Head of caudate nucleus (tissue), 42 donors: ENCODE results near the gene UCP3.

ENCODE experiments used
- DNase-seq, 42 donors: peaks; one replicate each; pipeline versions ENCODE4 v3.0.0 to v3.0.0-alpha.2; 2020 to 2021; ENCODE audit warnings: mixed read lengths in 7 of 42
- intact Hi-C: fragments of 100-400 bp; cut with DNase I; formaldehyde crosslinking; loops from one replicate; pipeline ENCODE4 v1.15.0; 2022

UCP3 gene, protein sequence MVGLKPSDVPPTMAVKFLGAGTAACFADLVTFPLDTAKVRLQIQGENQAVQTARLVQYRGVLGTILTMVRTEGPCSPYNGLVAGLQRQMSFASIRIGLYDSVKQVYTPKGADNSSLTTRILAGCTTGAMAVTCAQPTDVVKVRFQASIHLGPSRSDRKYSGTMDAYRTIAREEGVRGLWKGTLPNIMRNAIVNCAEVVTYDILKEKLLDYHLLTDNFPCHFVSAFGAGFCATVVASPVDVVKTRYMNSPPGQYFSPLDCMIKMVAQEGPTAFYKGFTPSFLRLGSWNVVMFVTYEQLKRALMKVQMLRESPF

DNA sequence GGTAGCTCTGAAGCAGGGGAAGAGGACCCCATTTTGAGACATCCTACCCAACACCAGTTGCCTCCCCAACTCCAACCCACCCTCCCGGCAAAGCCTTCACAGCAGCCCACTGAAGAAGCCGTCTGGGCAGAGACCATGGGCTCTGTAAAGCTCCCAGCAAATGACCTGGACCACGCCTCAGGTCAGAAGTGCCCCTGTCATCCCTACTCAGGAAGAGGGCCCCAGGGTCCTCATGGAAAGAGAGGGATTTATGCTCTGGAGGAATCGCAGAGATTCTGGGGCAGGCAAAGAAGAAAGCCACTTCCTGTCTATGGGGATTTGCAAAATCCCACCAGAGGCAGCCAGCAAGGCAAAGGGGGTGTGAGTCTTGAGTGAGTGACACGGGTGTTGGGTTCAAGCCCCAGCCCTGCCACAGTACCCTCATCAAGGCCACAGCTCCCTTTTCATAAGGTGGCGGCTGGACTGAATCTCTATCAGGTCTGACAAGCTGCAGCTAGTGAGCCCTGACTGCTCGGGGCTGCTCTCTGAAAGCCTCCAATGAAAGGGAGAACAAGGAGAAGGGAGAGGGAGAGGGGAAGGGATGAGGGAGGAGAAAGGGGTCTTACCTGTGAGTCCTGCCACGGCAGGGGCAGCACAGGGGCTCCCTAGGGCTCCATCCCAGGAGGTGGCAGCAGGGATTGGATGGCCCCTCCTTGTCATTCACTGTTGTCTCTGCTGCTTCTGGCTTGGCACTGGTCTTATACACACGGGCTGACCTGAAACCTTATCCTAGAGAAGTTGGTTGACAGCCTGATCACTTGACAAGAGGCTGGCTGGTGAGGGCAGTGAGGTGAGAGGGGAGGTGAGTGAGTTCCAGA is at the start of gene UCP3:
Gene UCP3, minus strand, starts transcription at position 713 of the 857 bp plus-strand sequence. CDS start 2,043 bp downstream, outside the sequence.
- intact Hi-C loops, result no loop called here
- DNase-seq, result peak in 1 of 42 donors; percentile 36

GRCh38 chr11:74057249-74058151 is 48.6 kb upstream of the UCP3 start:
- intact Hi-C loops, result no loop called here
- no peak for DNase-seq

DNA sequence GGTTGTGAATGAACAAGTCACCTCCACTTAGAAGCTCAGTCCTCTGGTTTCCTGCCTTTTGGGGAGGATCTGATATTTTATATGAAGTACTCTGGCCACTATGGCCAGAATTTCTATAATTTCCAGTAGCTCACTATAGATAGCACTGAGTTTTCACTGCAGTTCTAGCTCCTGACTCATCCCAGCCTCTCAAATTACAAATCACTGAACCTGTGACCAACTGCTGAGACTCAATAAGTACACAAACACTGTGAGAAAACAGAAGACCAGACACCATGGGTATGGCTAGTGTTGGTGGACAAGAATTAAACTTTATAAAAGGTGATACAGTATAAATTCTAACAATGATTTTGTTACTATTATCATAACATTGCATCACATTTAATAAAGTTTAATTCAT is 47.1 kb upstream of the UCP3 start:
- DNase-seq, result no peak
- intact Hi-C loops, result no loop called here

- intact Hi-C loops, result no loop called here
- no peak for DNase-seq
Measured at GRCh38 chr11:74050465-74050864, 41.6 kb upstream of the UCP3 start.

GRCh38 chr11:74048993-74049392 is 40.1 kb upstream of the UCP3 start:
- intact Hi-C loops, result no loop called here
- DNase-seq, result no peak

- intact Hi-C loops, result no loop called here
Measured at GRCh38 chr11:74044538-74044937, 35.7 kb upstream of the UCP3 start.

GRCh38 chr11:74043450-74043849 is 34.6 kb upstream of the UCP3 start:
- DNase-seq, result no peak
- intact Hi-C loops, result no loop called here

More at GRCh38 chr11:74044538-74044937, 35.7 kb upstream of the UCP3 start:
- no peak for DNase-seq

GRCh38 chr11:74037309-74037708 is 28.4 kb upstream of the UCP3 start:
- intact Hi-C loops, result no loop called here
- DNase-seq, result no peak

DNA sequence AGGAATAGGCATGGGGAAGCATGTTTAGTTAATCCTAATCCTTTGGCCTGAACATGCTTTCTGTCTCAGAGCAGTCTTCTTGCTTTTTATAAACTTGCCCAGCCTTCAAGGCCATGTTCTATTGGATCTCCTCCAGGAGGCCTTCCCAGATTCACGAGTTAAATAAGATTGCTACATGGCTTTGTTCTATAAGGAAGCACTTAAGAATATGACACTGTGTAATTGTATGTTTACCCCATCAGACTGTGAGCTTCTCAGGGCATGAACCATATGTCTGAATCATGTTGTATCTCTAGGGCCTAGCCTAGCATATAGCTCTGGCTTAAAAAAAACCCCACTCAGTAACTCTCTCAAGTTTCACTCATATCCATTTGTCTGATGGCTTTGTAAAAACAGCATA is 26.4 kb upstream of the UCP3 start:
- intact Hi-C loops, result no loop called here
- no peak for DNase-seq

DNA sequence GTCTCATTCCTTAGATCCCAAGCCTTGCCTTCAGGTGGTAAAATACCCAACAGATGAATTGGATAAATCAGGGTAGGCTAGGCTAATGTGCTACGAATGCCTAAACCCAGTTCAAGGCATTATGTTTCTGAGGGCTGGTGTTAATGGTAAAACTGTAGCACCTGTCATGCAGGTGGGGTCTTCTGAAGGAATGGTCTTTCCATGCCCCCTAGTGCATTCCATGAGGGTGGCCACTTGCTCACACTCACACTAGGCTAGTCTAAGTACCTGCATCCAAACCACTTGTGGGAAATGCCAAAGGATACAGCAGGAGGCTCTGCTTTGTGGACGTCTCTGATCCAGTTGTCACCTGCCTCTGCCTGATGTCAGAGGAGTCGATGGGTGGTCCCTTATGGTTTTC is 24.2 kb upstream of the UCP3 start:
- no peak for DNase-seq
- intact Hi-C loops, result no loop called here

DNA sequence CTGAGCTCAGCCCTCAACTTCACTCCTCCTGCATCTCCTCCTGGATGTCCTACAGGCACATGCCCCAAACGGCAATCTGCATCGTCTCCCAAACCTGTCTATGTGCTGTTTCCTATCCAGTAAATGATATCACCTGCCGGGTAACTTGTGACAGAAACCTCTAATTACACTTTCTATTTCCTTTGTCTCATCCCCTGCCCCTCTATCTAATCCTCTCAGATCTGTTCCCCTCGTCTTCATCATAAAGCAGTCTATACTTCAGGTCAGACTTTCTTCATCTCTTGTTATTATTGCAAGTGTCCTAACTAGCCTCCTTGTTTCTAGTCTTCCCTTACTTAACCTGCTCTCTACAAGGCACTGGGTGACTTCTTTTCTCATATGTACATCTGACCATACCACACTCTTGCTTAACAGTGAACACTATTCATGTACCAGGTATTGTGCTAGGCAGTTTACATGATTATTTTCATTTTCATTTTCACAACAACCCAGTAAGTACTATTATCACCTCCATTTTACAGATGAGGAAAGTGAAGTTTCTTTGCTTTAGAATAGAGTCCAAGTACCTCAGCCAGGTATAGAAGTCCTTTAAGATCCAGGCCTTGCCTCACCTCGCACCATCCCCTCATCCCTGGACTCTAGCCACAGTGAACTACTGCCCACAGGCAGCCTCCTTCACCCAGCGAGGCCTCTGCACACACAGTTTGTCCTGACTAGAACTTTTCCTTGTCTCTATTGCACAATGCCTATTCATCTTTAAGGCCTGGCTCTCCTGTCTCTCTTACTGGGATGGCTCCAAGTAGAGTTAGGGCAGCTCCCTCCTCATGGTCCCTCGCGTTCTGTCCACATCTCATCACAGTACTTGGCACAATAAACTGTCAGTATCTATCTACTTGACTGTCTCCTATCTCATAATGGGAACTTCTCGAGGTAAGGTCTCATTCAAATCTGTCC is 22.1 kb upstream of the UCP3 start:
- no peak for DNase-seq
- intact Hi-C loops, result no loop called here

- intact Hi-C loops, result no loop called here
- DNase-seq, result no peak
Measured at GRCh38 chr11:74025467-74026166, 16.7 kb upstream of the UCP3 start.

GRCh38 chr11:74024261-74025029 is 15.6 kb upstream of the UCP3 start:
- no peak for DNase-seq
- intact Hi-C loops, result no loop called here

- no peak for DNase-seq
- intact Hi-C loops, result no loop called here
Measured at GRCh38 chr11:74023276-74023675, 14.4 kb upstream of the UCP3 start.

DNA sequence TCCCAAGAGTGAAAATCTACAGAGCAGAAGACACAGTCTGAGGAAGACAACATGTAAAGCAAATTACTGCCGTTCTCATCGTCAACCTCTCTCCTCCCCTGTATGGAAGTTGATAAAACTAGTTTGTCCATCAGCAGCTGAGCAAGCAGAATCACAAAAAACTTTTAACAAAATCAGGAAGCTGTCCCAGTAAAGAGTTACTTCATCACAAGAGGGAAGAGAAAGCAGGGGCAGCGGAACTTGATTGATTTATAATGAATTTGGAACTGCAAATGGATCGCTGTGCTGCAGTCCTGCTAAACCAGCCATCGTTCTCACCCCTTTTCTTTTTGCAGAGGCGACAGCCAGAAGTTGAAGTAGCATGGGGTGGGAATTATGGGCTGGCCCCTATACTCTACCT is 13.7 kb upstream of the UCP3 start:
- intact Hi-C loops, result no loop called here
- DNase-seq, result no peak

- no peak for DNase-seq
- intact Hi-C loops, result no loop called here
Measured at GRCh38 chr11:74021998-74022397, 13.1 kb upstream of the UCP3 start.

GRCh38 chr11:74020539-74020938 is 11.7 kb upstream of the UCP3 start:
- no peak for DNase-seq
- intact Hi-C loops, result no loop called here
